HepG2 (cell line): ENCODE data around the gene TP53BP2.

Experiments
- ASH2L ChIP-seq: fragments of 300-600, 200-600 bp; sonication (generic); IDR thresholded peaks from 2 replicates; pipeline ENCODE4 v1.7.0; 2017; ENCODE audit warnings: low read depth, mild to moderate bottlenecking, moderate library complexity, mixed read lengths, low read length; ENCODE audit not compliant: insufficient read length
- KLF9 ChIP-seq: IDR thresholded peaks from 2 replicates; pipeline ENCODE4 v1.6.1; 2016; ENCODE audit warnings: low read depth
- NFRKB ChIP-seq: fragments of 450-650 bp; IDR thresholded peaks from 2 replicates; pipeline ENCODE4 v1.6.1; 2017
- NFYB ChIP-seq: sonication (generic); formaldehyde crosslinking; IDR thresholded peaks from 2 replicates; pipeline ENCODE4 v1.4.0; 2020; ENCODE audit warnings: missing genetic modification reagents
- ZNF17 ChIP-seq: sonication (generic); formaldehyde crosslinking; IDR thresholded peaks from 2 replicates; pipeline ENCODE4 v1.5.0; 2020; ENCODE audit warnings: mild to moderate bottlenecking, missing genetic modification reagents
- ZNF530 ChIP-seq: sonication (generic); formaldehyde crosslinking; IDR thresholded peaks from 2 replicates; pipeline ENCODE4 v1.5.0; 2020; ENCODE audit warnings: low read depth, mild to moderate bottlenecking, missing genetic modification reagents
- TF ChIP-seq, protein P1 (sequence below): IDR thresholded peaks from 2 replicates; pipeline ENCODE4 v1.6.1; 2016; ENCODE audit warnings: low read depth

DNA sequence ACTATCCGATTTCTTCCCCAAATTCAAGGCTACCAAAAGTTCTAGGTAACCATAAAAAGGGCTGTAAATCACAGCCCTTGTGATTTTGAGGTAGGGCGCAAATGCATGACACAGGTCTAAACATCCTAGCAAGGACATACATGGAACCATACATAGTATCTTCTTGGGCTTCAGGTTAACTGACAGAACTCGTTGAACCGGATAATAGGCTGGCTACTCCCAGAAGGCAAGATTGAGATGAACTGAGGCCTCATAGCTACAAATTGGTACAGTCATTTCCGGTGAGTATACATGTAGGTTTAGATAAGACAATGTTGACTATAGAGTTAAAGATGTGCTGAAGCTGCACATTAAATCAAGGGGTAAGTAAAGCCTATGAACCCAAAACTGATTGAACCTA lies 27.3 kb upstream of the TP53BP2 start:
- TF ChIP-seq ZNF17 (CRISPR knock-in tag) = no peak
- TF ChIP-seq KLF9 = no peak
- no peak for TF ChIP-seq NFRKB
- no peak for TF ChIP-seq ZNF530 (CRISPR knock-in tag)
- TF ChIP-seq, protein P1, sequence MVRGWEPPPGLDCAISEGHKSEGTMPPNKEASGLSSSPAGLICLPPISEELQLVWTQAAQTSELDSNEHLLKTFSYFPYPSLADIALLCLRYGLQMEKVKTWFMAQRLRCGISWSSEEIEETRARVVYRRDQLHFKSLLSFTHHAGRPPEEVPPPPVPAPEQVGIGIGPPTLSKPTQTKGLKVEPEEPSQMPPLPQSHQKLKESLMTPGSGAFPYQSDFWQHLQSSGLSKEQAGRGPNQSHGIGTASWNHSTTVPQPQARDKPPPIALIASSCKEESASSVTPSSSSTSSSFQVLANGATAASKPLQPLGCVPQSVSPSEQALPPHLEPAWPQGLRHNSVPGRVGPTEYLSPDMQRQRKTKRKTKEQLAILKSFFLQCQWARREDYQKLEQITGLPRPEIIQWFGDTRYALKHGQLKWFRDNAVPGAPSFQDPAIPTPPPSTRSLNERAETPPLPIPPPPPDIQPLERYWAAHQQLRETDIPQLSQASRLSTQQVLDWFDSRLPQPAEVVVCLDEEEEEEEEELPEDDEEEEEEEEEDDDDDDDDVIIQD (CRISPR knock-in tag) = no peak
- TF ChIP-seq ASH2L = no peak
- no peak for TF ChIP-seq NFYB
